ENCODE data around the gene SH3GL3. TPM values are rescaled to one million over a fixed set of nuclear protein-coding genes. Genes with fewer than 3 reads are reported as not detected.

Gene SH3GL3
- total RNA-seq, 2 experiments from 2014 or later: not detected

DNA sequence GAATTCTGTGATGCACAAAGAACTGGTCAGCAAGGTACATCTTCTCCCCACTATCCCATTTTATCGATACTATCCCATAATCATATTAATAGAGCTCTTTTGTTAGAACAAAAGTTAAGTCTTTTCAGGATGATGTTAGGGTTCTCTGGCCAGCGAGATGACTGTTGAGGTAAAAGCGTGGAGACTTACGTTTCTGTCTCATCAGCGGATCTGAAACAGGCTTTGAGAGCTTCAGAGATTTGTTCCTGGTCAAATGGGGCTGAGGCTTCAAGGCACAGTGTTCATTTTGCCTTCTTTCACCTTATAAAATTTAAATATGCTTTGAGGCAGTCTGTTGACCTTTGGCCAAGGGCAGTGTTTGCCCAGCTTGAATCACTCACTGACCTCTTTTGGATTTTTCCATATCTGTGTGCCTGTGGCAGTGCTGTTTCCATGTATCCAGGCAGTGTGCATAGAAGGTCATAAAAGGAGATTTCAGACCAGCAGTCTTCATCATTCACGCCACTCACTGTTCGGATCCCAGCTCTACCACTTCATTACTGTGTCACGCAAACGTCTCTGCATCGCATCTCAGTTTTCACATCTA lies 209.9 kb downstream of the SH3GL3 start:
- no peak overlapping the region for H3K27ac Mint-ChIP-seq

GRCh38 chr15:83657549-83657948 lies 210.4 kb downstream of the SH3GL3 start:
- H3K27me3 Mint-ChIP-seq: peaks cover 21% of the 10 kb centered on the region
- no peak overlapping the region for H3K27ac Mint-ChIP-seq
- DNase-seq: no peak
- H3K9me3 Mint-ChIP-seq (ENCODE audit: low read depth): no peaks in the 10 kb centered on the region
- ChIA-PET CTCF (interaction anchor here (0.7 kb wide), 1 partner anchor 11 kb away, joined by 3 read pairs; no protein-coding TSS in a partner anchor), POLR2A (no interaction called here)
- H3K36me3 Mint-ChIP-seq (ENCODE audit: low read depth): no peaks in the 10 kb centered on the region
- intact Hi-C loops (cut with DNase I, micrococcal nuclease): no loop called here
- H3K4me3 Mint-ChIP-seq: no peak overlapping the region
- no peak for ATAC-seq
- H3K4me1 Mint-ChIP-seq: no peaks in the 10 kb centered on the region

More for the DNA sequence above, 209.9 kb downstream of the SH3GL3 start:
- DNase-seq (no peak), ATAC-seq (no peak)
- no peak overlapping the region for H3K4me3 Mint-ChIP-seq
- peaks cover 25% of the 10 kb centered on the region for H3K27me3 Mint-ChIP-seq
- H3K36me3 Mint-ChIP-seq (ENCODE audit: low read depth): no peaks in the 10 kb centered on the region
- H3K4me1 Mint-ChIP-seq: no peaks in the 10 kb centered on the region
- intact Hi-C loops (cut with DNase I, micrococcal nuclease): no loop called here
- ChIA-PET CTCF (interaction anchor here (0.7 kb wide), 1 partner anchor 11 kb away, joined by 3 read pairs; no protein-coding TSS in a partner anchor), POLR2A (no interaction called here)
- H3K9me3 Mint-ChIP-seq (ENCODE audit: low read depth): no peaks in the 10 kb centered on the region

DNA sequence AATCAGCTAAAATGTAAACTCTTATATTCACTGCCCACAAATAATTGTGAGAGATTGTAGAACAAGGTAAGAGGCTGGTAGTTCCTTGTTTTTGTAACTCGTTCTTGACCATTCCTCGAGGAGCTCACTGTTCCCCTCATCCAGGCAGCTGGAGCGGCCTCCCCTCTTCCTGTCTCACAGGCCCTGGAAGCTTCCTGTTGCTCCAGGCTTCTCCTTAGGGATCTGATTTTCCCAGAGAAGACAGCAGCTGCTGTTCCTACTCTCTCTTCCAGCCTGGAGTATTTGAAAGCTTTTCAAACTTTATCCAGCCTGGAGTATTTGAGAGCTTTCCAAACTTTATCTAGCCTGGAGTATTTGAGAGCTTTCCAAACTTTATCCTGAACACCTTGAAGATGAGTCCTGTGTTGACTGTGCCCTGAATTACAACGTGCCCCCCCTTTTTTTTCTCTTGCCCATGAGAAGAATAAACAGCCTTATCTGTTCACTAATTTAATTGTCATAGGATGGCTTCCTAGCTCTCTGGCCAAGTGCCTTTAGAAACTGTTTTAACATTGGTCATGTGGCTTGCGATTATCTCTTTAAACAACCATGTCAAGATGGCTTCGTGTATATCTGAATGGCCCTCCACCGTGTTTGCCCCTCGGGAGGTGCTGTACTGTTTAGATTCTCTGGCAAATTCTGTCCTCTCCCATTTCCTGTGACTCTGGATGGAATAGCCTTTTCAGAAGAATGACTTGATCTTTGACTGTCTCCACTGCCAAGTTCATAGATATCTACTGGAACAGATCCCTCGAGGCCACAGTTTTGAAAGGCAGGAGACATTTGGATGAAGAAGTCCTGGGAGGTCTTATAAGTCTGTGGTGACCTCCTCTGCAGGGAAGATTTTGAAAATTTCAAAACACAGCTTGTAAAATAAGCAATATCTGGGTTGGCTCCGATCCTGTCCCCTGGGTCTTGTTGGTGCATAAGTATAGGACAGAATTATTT lies 211.6 kb downstream of the SH3GL3 start:
- ATAC-seq (no peak), DNase-seq (no peak)
- POLR2A ChIA-PET: no interaction called here
- no peak overlapping the region for H3K4me3 Mint-ChIP-seq
- H3K9me3 Mint-ChIP-seq (ENCODE audit: low read depth): no peaks in the 10 kb centered on the region
- intact Hi-C loops (cut with DNase I, micrococcal nuclease): no loop called here
- H3K27ac Mint-ChIP-seq: no peak overlapping the region
- H3K36me3 Mint-ChIP-seq (ENCODE audit: low read depth): no peaks in the 10 kb centered on the region
- H3K4me1 Mint-ChIP-seq: no peaks in the 10 kb centered on the region
- H3K27me3 Mint-ChIP-seq: peaks cover 16% of the 10 kb centered on the region
- CTCF ChIA-PET: no interaction called here

DNA sequence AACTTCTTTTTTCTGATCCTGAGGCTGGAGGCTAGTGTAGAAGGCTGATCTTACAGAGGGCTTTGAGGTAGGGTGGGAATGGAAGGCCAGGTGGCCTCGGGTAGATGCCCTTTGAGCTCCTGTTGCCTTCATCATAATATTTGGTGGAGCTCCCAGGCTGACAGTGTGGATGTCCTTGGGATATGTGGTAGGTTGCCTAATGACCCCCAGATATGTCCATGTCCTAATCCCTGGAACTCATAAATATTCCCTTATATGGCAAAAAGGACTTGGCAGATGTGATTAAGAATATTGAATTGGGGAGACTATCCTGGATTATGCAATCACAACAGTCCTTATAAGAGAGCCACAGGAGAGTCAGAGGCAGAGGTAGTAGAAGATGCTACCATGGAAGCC lies 212.3 kb downstream of the SH3GL3 start:
- DNase-seq: no peak
- H3K27ac Mint-ChIP-seq: no peak overlapping the region
- CTCF ChIA-PET: interaction anchor here (0.6 kb wide), 1 partner anchor 49 kb away, joined by 3 read pairs; no protein-coding TSS in a partner anchor
- POLR2A ChIA-PET: no interaction called here
- no peaks in the 10 kb centered on the region for H3K4me1 Mint-ChIP-seq
- no peaks in the 10 kb centered on the region for H3K9me3 Mint-ChIP-seq (ENCODE audit: low read depth)
- H3K36me3 Mint-ChIP-seq (ENCODE audit: low read depth): no peaks in the 10 kb centered on the region
- peaks cover 15% of the 10 kb centered on the region for H3K27me3 Mint-ChIP-seq
- intact Hi-C loops (cut with DNase I, micrococcal nuclease): no loop called here
- H3K4me3 Mint-ChIP-seq: no peak overlapping the region
- ATAC-seq: no peak

DNA sequence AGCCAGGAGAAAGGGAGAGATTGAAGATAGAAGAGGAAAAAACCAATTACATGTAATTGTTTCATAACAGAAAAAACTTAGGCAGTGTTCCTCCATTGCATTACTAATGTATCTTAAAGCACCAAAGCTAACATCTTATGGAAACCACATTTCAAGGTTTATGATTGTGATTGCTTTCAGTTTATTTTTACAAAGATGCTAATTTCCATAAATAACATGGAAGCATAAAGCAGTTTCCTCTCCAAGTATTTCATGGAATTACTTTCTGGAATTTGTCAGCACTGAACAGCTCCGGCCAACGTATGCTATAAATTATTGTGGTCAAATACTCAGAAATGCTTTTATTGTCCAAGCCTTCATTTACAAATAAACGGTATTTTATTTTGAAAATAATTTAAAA lies 218.3 kb downstream of the SH3GL3 start:
- Mint-ChIP-seq H3K27me3 (peaks cover 2% of the 10 kb centered on the region), H3K4me1 (no peaks in the 10 kb centered on the region), H3K36me3 (ENCODE audit: low read depth) (no peaks in the 10 kb centered on the region), H3K9me3 (ENCODE audit: low read depth) (peaks cover 2% of the 10 kb centered on the region), H3K27ac (no peak overlapping the region), H3K4me3 (no peak overlapping the region)
- intact Hi-C loops (cut with DNase I, micrococcal nuclease): no loop called here
- CTCF ChIA-PET: no interaction called here
- POLR2A ChIA-PET: no interaction called here
- ATAC-seq (no peak), DNase-seq (no peak)

Other genes with a start within 250 kb of the SH3GL3 start
- 1 to 10 TPM; 5.0 to 7.4 TPM for gene HDGFL3, start 239.5 kb upstream of the SH3GL3 start, total RNA-seq
- not detected for gene BNC1, start 162.7 kb upstream of the SH3GL3 start, total RNA-seq
- gene ADAMTSL3, start 206.8 kb downstream of the SH3GL3 start, total RNA-seq: not detected

All from activated CD4-positive, alpha-beta T cell treated with anti-CD3 and anti-CD28 coated beads for 36 hours (primary cell).